ENCODE data around the gene RAB3GAP2. TPM values are rescaled to one million over a fixed set of nuclear protein-coding genes. Genes with fewer than 3 reads are reported as not detected.

RAB3GAP2 gene
- total and polyA plus RNA-seq, 12 donors: 8.0 to 45.0 (median 30.0) TPM

- WGBS, 4 donors: 86 to 93% (median 87%) methylated on average over 3 of the region's 3 CpGs
- Histone ChIP-seq H3K4me3 (no peak overlapping the region), H3K4me1 (replicated peaks in 1 of 2) (peaks cover 3 to 31% of the 10 kb centered on the region in 2 donors), H3K9me3 (replicated peaks in 1 of 3) (no peaks in the 10 kb centered on the region), H3K27ac (no peak overlapping the region), H3K27me3 (no peaks in the 10 kb centered on the region), H3K36me3 (replicated peaks in 1 of 2) (no peaks in the 10 kb centered on the region)
- intact Hi-C loops (cut with DNase I): no loop called here
- DNase-seq: no peak
- no peak for TF ChIP-seq POLR2A (IDR thresholded peaks at IDR 0.05)
- TF ChIP-seq CTCF (IDR thresholded peaks at IDR 0.05): no peak
These were observed 45.5 kb downstream of the RAB3GAP2 start for GRCh38 chr1:220226752-220227151.

- no peaks in the 10 kb centered on the region for H3K36me3 ChIP-seq (replicated peaks in 1 of 2)
- no peaks in the 10 kb centered on the region for H3K27me3 ChIP-seq
- no peak for DNase-seq
- no peak overlapping the region for H3K27ac ChIP-seq
- peaks cover 3 to 31% of the 10 kb centered on the region in 2 donors for H3K4me1 ChIP-seq (replicated peaks in 1 of 2)
- TF ChIP-seq CTCF (IDR thresholded peaks at IDR 0.05): no peak
- H3K4me3 ChIP-seq: no peak overlapping the region
- intact Hi-C loops (cut with DNase I): no loop called here
- H3K9me3 ChIP-seq (replicated peaks in 1 of 3): no peaks in the 10 kb centered on the region
These were observed 46.3 kb downstream of the RAB3GAP2 start for GRCh38 chr1:220225957-220226356.

- Histone ChIP-seq H3K27ac (no peak overlapping the region), H3K27me3 (no peaks in the 10 kb centered on the region), H3K36me3 (replicated peaks in 1 of 2) (no peaks in the 10 kb centered on the region), H3K9me3 (replicated peaks in 1 of 3) (no peaks in the 10 kb centered on the region), H3K4me3 (no peak overlapping the region), H3K4me1 (replicated peaks in 1 of 2) (peaks cover 3 to 31% of the 10 kb centered on the region in 2 donors)
- DNase-seq: no peak
- WGBS, 4 donors: 93 to 98% (median 95%) methylated on average over 1 of the region's 1 CpG
- TF ChIP-seq POLR2A (IDR thresholded peaks at IDR 0.05) (no peak), CTCF (IDR thresholded peaks at IDR 0.05) (no peak)
- intact Hi-C loops (cut with DNase I): no loop called here
These were observed 47.6 kb downstream of the RAB3GAP2 start for GRCh38 chr1:220224611-220225124.

- intact Hi-C loops (cut with DNase I): no loop called here
- WGBS, 4 donors: 91 to 97% (median 92%) methylated on average over 2 of the region's 2 CpGs
- DNase-seq: no peak
These were observed 48.2 kb downstream of the RAB3GAP2 start for GRCh38 chr1:220224033-220224432.

More at GRCh38 chr1:220224033-220224432, 48.2 kb downstream of the RAB3GAP2 start:
- no peaks in the 10 kb centered on the region for H3K36me3 ChIP-seq (replicated peaks in 1 of 2)
- H3K4me1 ChIP-seq (replicated peaks in 1 of 2): peaks cover 3 to 34% of the 10 kb centered on the region in 2 donors
- TF ChIP-seq CTCF (IDR thresholded peaks at IDR 0.05): no peak
- TF ChIP-seq POLR2A (IDR thresholded peaks at IDR 0.05): no peak
- no peak overlapping the region for H3K27ac ChIP-seq
- no peaks in the 10 kb centered on the region for H3K27me3 ChIP-seq
- H3K4me3 ChIP-seq: no peak overlapping the region
- no peaks in the 10 kb centered on the region for H3K9me3 ChIP-seq (replicated peaks in 1 of 3)
